Vagina (tissue), 2 donors: ENCODE results near the gene BTBD17. TPM values are rescaled to one million over a fixed set of nuclear protein-coding genes. Genes with fewer than 3 reads are reported as not detected.

Experiments
- DNase-seq, 2 donors: peaks; one replicate each; pipeline ENCODE4 v3.0.0-alpha.2; 2017; ENCODE audit errors: extremely low spot score in 2 of 2
- H3K27ac ChIP-seq: fragments of 200-600 bp; sonication (generic); one replicate; pipeline ENCODE4 v1.5.1; 2019
- H3K27me3 ChIP-seq: fragments of 200-600 bp; sonication (generic); one replicate; pipeline ENCODE4 v1.5.1; 2019
- H3K36me3 ChIP-seq, 2 donors: fragments of 200-600 bp; sonication (generic); one replicate each; pipeline ENCODE4 v1.5.1; 2017 to 2019
- H3K4me1 ChIP-seq: fragments of 200-600 bp; sonication (generic); one replicate; pipeline ENCODE4 v1.5.1; 2019
- H3K4me3 ChIP-seq, 2 donors: fragments of 200-600 bp; sonication (generic); 1 replicate in 1 of 2; 2 replicates in 1 of 2; pipeline ENCODE4 v1.5.1; 2016 to 2019
- H3K9me3 ChIP-seq: fragments of 200-600 bp; sonication (generic); one replicate; pipeline ENCODE4 v1.5.1; 2019
- CTCF ChIP-seq, 3 experiments: fragments of 450-650 bp in 2 of 3; fragments of 200-600 bp in 1 of 3; sonication (generic) in 1 of 3; IDR thresholded peaks; one replicate each; pipeline ENCODE4 v1.5.1; 2017 to 2019; ENCODE audit warnings: antibody characterized with exemption in 3 of 3, mild to moderate bottlenecking in 2 of 3, moderate library complexity in 2 of 3
- POLR2A ChIP-seq, 2 donors: fragments of 450-650 bp; IDR thresholded peaks; one replicate each; pipeline ENCODE4 v1.6.1; 2017; ENCODE audit warnings: antibody characterized with exemption in 2 of 2, mild to moderate bottlenecking in 2 of 2, moderate library complexity in 2 of 2
- POLR2AphosphoS5 ChIP-seq, 2 donors: sonication (generic); formaldehyde crosslinking; IDR thresholded peaks; one replicate each; pipeline ENCODE4 v1.9.0; 2017; ENCODE audit warnings: antibody characterized with exemption in 2 of 2, mild to moderate bottlenecking in 2 of 2, low read depth in 1 of 2; ENCODE audit not compliant: insufficient read depth in 1 of 2
- intact Hi-C: fragments of 100-400 bp; cut with DNase I; formaldehyde crosslinking; loops from one replicate; pipeline ENCODE4 v1.15.1; 2023
- total RNA-seq: library from RNA; depleted of rRNA; stranded (reverse); fragments of >200 nt; gene quantifications from one replicate; pipeline ENCODE4 v1.2.3, GENCODE V29; 2016

Gene BTBD17
- total RNA-seq, 1 donor from 2014 or later, result not detected

GRCh38 chr17:74307984-74308773 lies 53.5 kb downstream of the BTBD17 start:
- Histone ChIP-seq H3K4me3 (no peak overlapping the region), H3K9me3 (no peaks in the 10 kb centered on the region), H3K4me1 (no peaks in the 10 kb centered on the region), H3K36me3 (no peaks in the 10 kb centered on the region), H3K27me3 (no peaks in the 10 kb centered on the region), H3K27ac (no peak overlapping the region)
- DNase-seq, result no peak
- intact Hi-C loops, result loop anchor here (10.0 kb wide), 1 partner anchor 57 kb away; the partner anchor contains the start of genes BTBD17 and GPR142
- TF ChIP-seq POLR2AphosphoS5 (IDR thresholded peaks at IDR 0.05; ENCODE audit: insufficient read depth in 1 of 2, low read depth in 1 of 2) (no peak), CTCF (IDR thresholded peaks at IDR 0.05) (no peak), POLR2A (IDR thresholded peaks at IDR 0.05) (no peak)

Other genes with a start within 250 kb of the BTBD17 start
- 571 TPM for gene RPL38, start 158.2 kb downstream of the BTBD17 start, total RNA-seq
- gene TTYH2, start 148.3 kb downstream of the BTBD17 start, total RNA-seq, result 3.4 TPM
- not detected for gene DNAI2, start 87.6 kb downstream of the BTBD17 start, total RNA-seq
- 5.6 TPM for gene KIF19, start 35.6 kb downstream of the BTBD17 start, total RNA-seq
- 0.98 TPM for gene GPR142, start 5.6 kb upstream of the BTBD17 start, total RNA-seq
- gene GPRC5C, start 70.2 kb upstream of the BTBD17 start, total RNA-seq, result 27.5 TPM
- gene CD300A, start 104.8 kb upstream of the BTBD17 start, total RNA-seq, result 4.2 TPM
- gene CD300LB, start 169.6 kb upstream of the BTBD17 start, total RNA-seq, result 0.25 TPM
- not detected for gene CD300C, start 184.2 kb upstream of the BTBD17 start, total RNA-seq
- gene CD300H, start 205.6 kb upstream of the BTBD17 start, total RNA-seq, result not detected
- not detected for gene CD300LD, start 230.4 kb upstream of the BTBD17 start, total RNA-seq